OCI-LY7 (cell line): Measurements from ENCODE around the gene B3GALT5. TPM values are rescaled to one million over a fixed set of nuclear protein-coding genes. Genes with fewer than 3 reads are reported as not detected.
A peak's percentile ranks its signal among the peaks of the same experiment; 100 is the strongest.

Experiments used
- BruUV-seq: library from RNA; stranded (reverse); fragments of 400-500 nt; replicated peaks from 2 replicates; lab custom pipeline; 2021; lab: Mats Ljungman, UMichigan
- CTCF ChIA-PET: fragments of 300-600 bp; sonication (Branson Sonifier 250); formaldehyde crosslinking; loops from one replicate; lab custom pipeline; 2022; ENCODE audit warnings: antibody characterized with exemption; ENCODE audit not compliant: unreplicated experiment; lab: Charles Lee
- POLR2A ChIA-PET: fragments of 300-600 bp; sonication (Branson Sonifier 250); formaldehyde crosslinking; loops from one replicate; lab custom pipeline; 2022; ENCODE audit warnings: antibody characterized with exemption; lab: Charles Lee
- DNase-seq: peaks from one replicate; pipeline ENCODE4 v3.0.0-alpha.2; 2015; ENCODE audit warnings: low spot score
- H2AFZ ChIP-seq: fragments of 200-600 bp; sonication (generic), shearing (Covaris generic); 2 replicates; pipeline ENCODE4 v1.6.1; 2014; ENCODE audit warnings: mild to moderate bottlenecking, antibody characterized with exemption, low read length, moderate library complexity
- H3K27ac ChIP-seq: fragments of 200-600 bp; sonication (generic); 2 replicates; pipeline ENCODE4 v1.5.1; 2014; ENCODE audit warnings: mixed run types, low read depth, mild to moderate bottlenecking, moderate library complexity, low read length, inconsistent platforms; ENCODE audit not compliant: poor library complexity, severe bottlenecking
- H3K36me3 ChIP-seq: fragments of 200-600 bp; sonication (generic); 2 replicates; pipeline ENCODE4 v1.6.1; 2014; ENCODE audit warnings: mild to moderate bottlenecking, antibody characterized with exemption, low read length, moderate library complexity, mixed read lengths; ENCODE audit not compliant: insufficient read depth
- H3K4me1 ChIP-seq: fragments of 200-600 bp; sonication (generic); 2 replicates; pipeline ENCODE4 v1.5.1; 2014; ENCODE audit warnings: mild to moderate bottlenecking, low read length; ENCODE audit not compliant: insufficient read depth, poor library complexity, severe bottlenecking
- H3K4me2 ChIP-seq: fragments of 200-600 bp; sonication (generic); 2 replicates; pipeline ENCODE4 v1.6.1; 2014; ENCODE audit warnings: mild to moderate bottlenecking, low read length
- H3K4me3 ChIP-seq: fragments of 200-600 bp; sonication (generic); 2 replicates; pipeline ENCODE4 v1.5.1; 2014; ENCODE audit warnings: mild to moderate bottlenecking, low read depth, low read length; ENCODE audit not compliant: poor library complexity, severe bottlenecking
- H3K79me2 ChIP-seq: fragments of 200-600 bp; sonication (generic); 2 replicates; pipeline ENCODE4 v1.6.1; 2016; ENCODE audit warnings: low read depth, mild to moderate bottlenecking, low read length, moderate library complexity, mixed read lengths; ENCODE audit not compliant: insufficient read depth
- H3K9me2 ChIP-seq: fragments of 200-600 bp; sonication (generic); 2 replicates; pipeline ENCODE4 v1.6.1; 2016; ENCODE audit warnings: mild to moderate bottlenecking, low read length, mixed read lengths; ENCODE audit not compliant: insufficient read depth
- H3K9me3 ChIP-seq: fragments of 200-600 bp; sonication (generic); 2 replicates; pipeline ENCODE4 v1.6.1; 2014; ENCODE audit warnings: mild to moderate bottlenecking, mixed run types, low read length, mixed read lengths
- H4K20me1 ChIP-seq: fragments of 200-600 bp; sonication (generic); 2 replicates; pipeline ENCODE4 v1.6.1; 2014; ENCODE audit warnings: mild to moderate bottlenecking, antibody characterized with exemption, low read length, moderate library complexity, mixed read lengths; ENCODE audit not compliant: insufficient read depth
- EZH2phosphoT487 ChIP-seq: fragments of 200-600 bp; sonication (generic); IDR thresholded peaks from 2 replicates; pipeline ENCODE4 v1.6.1; 2018; ENCODE audit warnings: low read depth, borderline replicate concordance, mild to moderate bottlenecking, mixed run types, antibody characterized with exemption, low read length, moderate library complexity, mixed read lengths
- intact Hi-C: fragments of 100-400 bp; cut with micrococcal nuclease; formaldehyde crosslinking; loops from one replicate; pipeline ENCODE4 v1.10.0; 2022; ENCODE audit not compliant: unreplicated experiment
- total RNA-seq, 2 experiments: library from RNA; depleted of rRNA in 1 of 2; stranded (reverse); fragments of >200 nt in 1 of 2; shearing (Covaris generic) in 1 of 2; gene quantifications; 2 replicates each; pipeline ENCODE4 v1.2.3, GENCODE V29; 2014 to 2022
- TF ChIP-seq, protein P1 (sequence below): fragments of 200-600 bp; sonication (generic); conservative IDR thresholded peaks from 2 replicates; pipeline ENCODE4 v1.5.1; 2014; ENCODE audit warnings: mild to moderate bottlenecking, antibody characterized with exemption, low read length, moderate library complexity, mixed read lengths

The B3GALT5 gene
- total RNA-seq, 2 experiments from 2014 or later, result not detected

GRCh38 chr21:39714331-39714730 is 101.6 kb downstream of the B3GALT5 start:
- Histone ChIP-seq H3K79me2 (no peaks in the 10 kb centered on the region), H3K4me3 (no peak overlapping the region), H3K4me2 (no peak overlapping the region), H3K4me1 (no peaks in the 10 kb centered on the region), H3K9me2 (no peaks in the 10 kb centered on the region), H2AFZ (no peak overlapping the region), H3K27ac (no peak overlapping the region), H3K9me3 (no peaks in the 10 kb centered on the region), H4K20me1 (no peaks in the 10 kb centered on the region), H3K36me3 (no peaks in the 10 kb centered on the region)
- DNase-seq, result no peak
- TF ChIP-seq EZH2phosphoT487, result no peak
- TF ChIP-seq, protein P1, sequence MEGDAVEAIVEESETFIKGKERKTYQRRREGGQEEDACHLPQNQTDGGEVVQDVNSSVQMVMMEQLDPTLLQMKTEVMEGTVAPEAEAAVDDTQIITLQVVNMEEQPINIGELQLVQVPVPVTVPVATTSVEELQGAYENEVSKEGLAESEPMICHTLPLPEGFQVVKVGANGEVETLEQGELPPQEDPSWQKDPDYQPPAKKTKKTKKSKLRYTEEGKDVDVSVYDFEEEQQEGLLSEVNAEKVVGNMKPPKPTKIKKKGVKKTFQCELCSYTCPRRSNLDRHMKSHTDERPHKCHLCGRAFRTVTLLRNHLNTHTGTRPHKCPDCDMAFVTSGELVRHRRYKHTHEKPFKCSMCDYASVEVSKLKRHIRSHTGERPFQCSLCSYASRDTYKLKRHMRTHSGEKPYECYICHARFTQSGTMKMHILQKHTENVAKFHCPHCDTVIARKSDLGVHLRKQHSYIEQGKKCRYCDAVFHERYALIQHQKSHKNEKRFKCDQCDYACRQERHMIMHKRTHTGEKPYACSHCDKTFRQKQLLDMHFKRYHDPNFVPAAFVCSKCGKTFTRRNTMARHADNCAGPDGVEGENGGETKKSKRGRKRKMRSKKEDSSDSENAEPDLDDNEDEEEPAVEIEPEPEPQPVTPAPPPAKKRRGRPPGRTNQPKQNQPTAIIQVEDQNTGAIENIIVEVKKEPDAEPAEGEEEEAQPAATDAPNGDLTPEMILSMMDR, result no peak
- no TSS peak for BruUV-seq
- intact Hi-C loops, result no loop called here
- ChIA-PET POLR2A (no interaction called here), CTCF (no interaction called here)

- Histone ChIP-seq H3K36me3 (no peaks in the 10 kb centered on the region), H4K20me1 (no peaks in the 10 kb centered on the region), H2AFZ (no peak overlapping the region), H3K9me3 (no peaks in the 10 kb centered on the region), H3K27ac (no peak overlapping the region), H3K9me2 (no peaks in the 10 kb centered on the region), H3K79me2 (no peaks in the 10 kb centered on the region), H3K4me3 (no peak overlapping the region), H3K4me2 (no peak overlapping the region), H3K4me1 (no peaks in the 10 kb centered on the region)
- intact Hi-C loops, result loop anchor here (1.0 kb wide), 1 partner anchor 198 kb away; no protein-coding TSS in a partner anchor
- DNase-seq, result peak; percentile 60
- POLR2A ChIA-PET, result interaction anchor here (0.7 kb wide), 1 partner anchor 171 kb away, joined by 3 read pairs; no protein-coding TSS in a partner anchor
- BruUV-seq, result no TSS peak
- TF ChIP-seq, protein P1, result peak; percentile 84
- TF ChIP-seq EZH2phosphoT487, result no peak
- CTCF ChIA-PET, result no interaction called here
Observed at GRCh38 chr21:39715804-39716397, 103.2 kb downstream of the B3GALT5 start.

GRCh38 chr21:39720126-39720778 is 107.5 kb downstream of the B3GALT5 start:
- no peaks in the 10 kb centered on the region for H4K20me1 ChIP-seq
- H3K9me2 ChIP-seq, result no peaks in the 10 kb centered on the region
- TF ChIP-seq, protein P1, result no peak
- TF ChIP-seq EZH2phosphoT487, result no peak
- no peaks in the 10 kb centered on the region for H3K9me3 ChIP-seq
- ChIA-PET POLR2A (no interaction called here), CTCF (no interaction called here)
- H3K36me3 ChIP-seq, result no peaks in the 10 kb centered on the region
- H3K79me2 ChIP-seq, result no peaks in the 10 kb centered on the region
- no peak for DNase-seq
- H3K4me2 ChIP-seq, result no peak overlapping the region
- intact Hi-C loops, result no loop called here
- no peak overlapping the region for H2AFZ ChIP-seq
- H3K4me1 ChIP-seq, result no peaks in the 10 kb centered on the region
- no peak overlapping the region for H3K27ac ChIP-seq
- BruUV-seq, result no TSS peak
- no peak overlapping the region for H3K4me3 ChIP-seq
